B cell (primary cell): Measurements from ENCODE around the gene ABCB6.

Experiments used
- EZH2 ChIP-seq: IDR thresholded peaks from 2 replicates; pipeline ENCODE4 v1.6.1; 2012; ENCODE audit warnings: borderline replicate concordance, low read depth, mild to moderate bottlenecking, moderate library complexity, low read length; ENCODE audit not compliant: insufficient read depth, poor library complexity, severe bottlenecking
- TF ChIP-seq, protein P1 (sequence below): fragments of 200-600 bp; IDR thresholded peaks from one replicate; pipeline ENCODE4 v1.8.0; 2022; ENCODE audit warnings: antibody characterized with exemption, mild to moderate bottlenecking

DNA sequence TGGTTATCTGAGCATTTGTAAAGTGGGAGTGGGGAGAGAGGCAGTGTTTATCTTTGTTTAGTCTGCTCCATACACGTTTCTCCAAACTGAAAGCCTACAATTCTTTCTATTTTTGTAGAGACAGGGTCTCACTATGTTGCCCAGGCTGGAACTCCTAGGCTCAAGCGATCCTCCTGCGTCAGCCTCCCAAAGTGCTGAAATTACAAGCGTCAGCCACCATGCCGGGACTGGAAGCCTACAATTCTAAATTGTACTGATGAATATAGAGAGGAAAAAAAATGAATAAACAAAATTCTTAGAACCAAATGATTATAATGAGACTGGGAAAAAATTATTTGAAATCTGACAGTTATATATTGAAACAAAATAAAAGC is 13.6 kb downstream of the ABCB6 start:
- TF ChIP-seq, protein P1, sequence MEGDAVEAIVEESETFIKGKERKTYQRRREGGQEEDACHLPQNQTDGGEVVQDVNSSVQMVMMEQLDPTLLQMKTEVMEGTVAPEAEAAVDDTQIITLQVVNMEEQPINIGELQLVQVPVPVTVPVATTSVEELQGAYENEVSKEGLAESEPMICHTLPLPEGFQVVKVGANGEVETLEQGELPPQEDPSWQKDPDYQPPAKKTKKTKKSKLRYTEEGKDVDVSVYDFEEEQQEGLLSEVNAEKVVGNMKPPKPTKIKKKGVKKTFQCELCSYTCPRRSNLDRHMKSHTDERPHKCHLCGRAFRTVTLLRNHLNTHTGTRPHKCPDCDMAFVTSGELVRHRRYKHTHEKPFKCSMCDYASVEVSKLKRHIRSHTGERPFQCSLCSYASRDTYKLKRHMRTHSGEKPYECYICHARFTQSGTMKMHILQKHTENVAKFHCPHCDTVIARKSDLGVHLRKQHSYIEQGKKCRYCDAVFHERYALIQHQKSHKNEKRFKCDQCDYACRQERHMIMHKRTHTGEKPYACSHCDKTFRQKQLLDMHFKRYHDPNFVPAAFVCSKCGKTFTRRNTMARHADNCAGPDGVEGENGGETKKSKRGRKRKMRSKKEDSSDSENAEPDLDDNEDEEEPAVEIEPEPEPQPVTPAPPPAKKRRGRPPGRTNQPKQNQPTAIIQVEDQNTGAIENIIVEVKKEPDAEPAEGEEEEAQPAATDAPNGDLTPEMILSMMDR, result no peak
- TF ChIP-seq EZH2, result no peak
